ENCODE results near the gene ARHGEF17.

The ARHGEF17 gene

GRCh38 chr11:73296501-73297230, 11.4 kb upstream of the ARHGEF17 start:
- 0 out of 2 replicates have a peak, but pooled peaks cover 2% of the 10 kb centered on the region for H3K4me1 ChIP-seq (ENCODE audit: low read length)
- no peak overlapping the region for H3K4me2 ChIP-seq (ENCODE audit: low read depth, low read length)
- no peaks in the 10 kb centered on the region for H4K20me1 ChIP-seq (ENCODE audit: insufficient read depth, low read length)
- no peak overlapping the region for H3K27ac ChIP-seq (ENCODE audit: low read length)
- H3K9me3 ChIP-seq (replicated peaks; ENCODE audit: insufficient read depth, low read length): no peaks in the 10 kb centered on the region
- H3K4me3 ChIP-seq (ENCODE audit: low read length): no peak overlapping the region
- no peaks in the 10 kb centered on the region for H3K36me3 ChIP-seq (replicated peaks; ENCODE audit: insufficient read depth, low read length)
- TF ChIP-seq EZH2 (optimal IDR thresholded peaks at IDR 0.05; ENCODE audit: low read depth, low read length): no peak
- no peak for TF ChIP-seq EZH2phosphoT487 (IDR thresholded peaks at IDR 0.05; ENCODE audit: low read length)
- H3K9ac ChIP-seq (ENCODE audit: low read length): no peak overlapping the region
- no peaks in the 10 kb centered on the region for H3K79me2 ChIP-seq (ENCODE audit: low read length)
- H3K9me2 ChIP-seq (replicated peaks; ENCODE audit: insufficient read depth, low read length): no peaks in the 10 kb centered on the region
- no peak for DNase-seq
- H3K27me3 ChIP-seq (replicated peaks; ENCODE audit: insufficient read depth, low read length): no peaks in the 10 kb centered on the region
- H3F3A ChIP-seq (ENCODE audit: insufficient read depth, low read length): no peaks in the 10 kb centered on the region
- no peak overlapping the region for H2AFZ ChIP-seq (ENCODE audit: low read length)

GRCh38 chr11:73297231-73297590, 10.9 kb upstream of the ARHGEF17 start:
- H3K9ac ChIP-seq (ENCODE audit: low read length): no peak overlapping the region
- H3K4me2 ChIP-seq (ENCODE audit: low read depth, low read length): no peak overlapping the region
- H3K4me1 ChIP-seq (ENCODE audit: low read length): 0 out of 2 replicates have a peak, but pooled peaks cover 2% of the 10 kb centered on the region
- no peak overlapping the region for H2AFZ ChIP-seq (ENCODE audit: low read length)
- no peaks in the 10 kb centered on the region for H3K9me3 ChIP-seq (replicated peaks; ENCODE audit: insufficient read depth, low read length)
- H3K9me2 ChIP-seq (replicated peaks; ENCODE audit: insufficient read depth, low read length): no peaks in the 10 kb centered on the region
- TF ChIP-seq EZH2 (optimal IDR thresholded peaks at IDR 0.05; ENCODE audit: low read depth, low read length): no peak
- no peak for TF ChIP-seq CTCF (IDR thresholded peaks at IDR 0.05; ENCODE audit: low read length)
- no peaks in the 10 kb centered on the region for H3K27me3 ChIP-seq (replicated peaks; ENCODE audit: insufficient read depth, low read length)
- H3K4me3 ChIP-seq (ENCODE audit: low read length): no peak overlapping the region
- no peak for DNase-seq
- H3K27ac ChIP-seq (ENCODE audit: low read length): no peak overlapping the region
- no peaks in the 10 kb centered on the region for H3K36me3 ChIP-seq (replicated peaks; ENCODE audit: insufficient read depth, low read length)
- no peaks in the 10 kb centered on the region for H3K79me2 ChIP-seq (ENCODE audit: low read length)
- H3F3A ChIP-seq (ENCODE audit: insufficient read depth, low read length): no peaks in the 10 kb centered on the region
- no peaks in the 10 kb centered on the region for H4K20me1 ChIP-seq (ENCODE audit: insufficient read depth, low read length)

GRCh38 chr11:73297702-73298101, 10.4 kb upstream of the ARHGEF17 start:
- H3F3A ChIP-seq (ENCODE audit: insufficient read depth, low read length): no peaks in the 10 kb centered on the region

More at GRCh38 chr11:73297702-73298101, 10.4 kb upstream of the ARHGEF17 start:
- DNase-seq: no peak
- H3K36me3 ChIP-seq (replicated peaks; ENCODE audit: insufficient read depth, low read length): no peaks in the 10 kb centered on the region
- no peak overlapping the region for H3K4me2 ChIP-seq (ENCODE audit: low read depth, low read length)
- H4K20me1 ChIP-seq (ENCODE audit: insufficient read depth, low read length): no peaks in the 10 kb centered on the region
- TF ChIP-seq EZH2 (optimal IDR thresholded peaks at IDR 0.05; ENCODE audit: low read depth, low read length): no peak
- no peak for TF ChIP-seq EZH2phosphoT487 (IDR thresholded peaks at IDR 0.05; ENCODE audit: low read length)
- TF ChIP-seq CTCF (IDR thresholded peaks at IDR 0.05; ENCODE audit: low read length): no peak
- H3K4me1 ChIP-seq (ENCODE audit: low read length): 0 out of 2 replicates have a peak, but pooled peaks cover 2% of the 10 kb centered on the region
- H3K79me2 ChIP-seq (ENCODE audit: low read length): no peaks in the 10 kb centered on the region
- H3K9me2 ChIP-seq (replicated peaks; ENCODE audit: insufficient read depth, low read length): no peaks in the 10 kb centered on the region
- no peak overlapping the region for H3K4me3 ChIP-seq (ENCODE audit: low read length)
- no peak overlapping the region for H3K27ac ChIP-seq (ENCODE audit: low read length)
- H3K9me3 ChIP-seq (replicated peaks; ENCODE audit: insufficient read depth, low read length): no peaks in the 10 kb centered on the region
- H3K27me3 ChIP-seq (replicated peaks; ENCODE audit: insufficient read depth, low read length): no peaks in the 10 kb centered on the region
- H2AFZ ChIP-seq (ENCODE audit: low read length): no peak overlapping the region
- no peak overlapping the region for H3K9ac ChIP-seq (ENCODE audit: low read length)

Data from MM.1S (cell line).